H9 (cell line): ENCODE data around the gene VLDLR. TPM values are rescaled to one million over a fixed set of nuclear protein-coding genes. Genes with fewer than 3 reads are reported as not detected.

Source experiments
- DNase-seq: peaks from one replicate; pipeline ENCODE4 v3.0.0-alpha.2; 2017
- H2AFZ ChIP-seq: one replicate; pipeline ENCODE4 v1.6.1; 2013; ENCODE audit warnings: mild to moderate bottlenecking, low read length, control low read depth, moderate library complexity
- H2AK5ac ChIP-seq: 2 replicates; pipeline ENCODE4 v1.6.1; 2013; ENCODE audit warnings: low read length, control low read depth, mixed read lengths; ENCODE audit not compliant: insufficient read length
- H2BK120ac ChIP-seq: one replicate; pipeline ENCODE4 v1.6.1; 2013; ENCODE audit warnings: low read depth, mild to moderate bottlenecking, low read length, control low read depth, inconsistent platforms; ENCODE audit not compliant: poor library complexity, severe bottlenecking
- H2BK12ac ChIP-seq: 2 replicates; pipeline ENCODE4 v1.6.1; 2013; ENCODE audit warnings: low read length, control low read depth, mixed read lengths, low read depth; ENCODE audit not compliant: insufficient read length
- H2BK15ac ChIP-seq: 2 replicates; pipeline ENCODE4 v1.6.1; 2013; ENCODE audit warnings: low read depth, low read length, control low read depth
- H2BK20ac ChIP-seq: one replicate; pipeline ENCODE4 v1.6.1; 2013; ENCODE audit warnings: low read depth, mild to moderate bottlenecking, low read length, control low read depth, inconsistent platforms; ENCODE audit not compliant: poor library complexity, severe bottlenecking
- H2BK5ac ChIP-seq: 2 replicates; pipeline ENCODE4 v1.6.1; 2013; ENCODE audit warnings: low read length, control low read depth, mixed read lengths; ENCODE audit not compliant: insufficient read length
- H3K14ac ChIP-seq: 2 replicates; pipeline ENCODE4 v1.6.1; 2013; ENCODE audit warnings: low read length, control low read depth; ENCODE audit not compliant: insufficient read depth
- H3K18ac ChIP-seq: 2 replicates; pipeline ENCODE4 v1.6.1; 2013; ENCODE audit warnings: low read depth, mild to moderate bottlenecking, mixed read lengths, low read length, control low read depth; ENCODE audit not compliant: insufficient read length
- H3K23ac ChIP-seq: 2 replicates; pipeline ENCODE4 v1.6.1; 2013; ENCODE audit warnings: low read length, control low read depth, mixed read lengths, low read depth; ENCODE audit not compliant: insufficient read length
- H3K23me2 ChIP-seq: 2 replicates; pipeline ENCODE4 v1.6.1; 2013; ENCODE audit warnings: low read depth, mild to moderate bottlenecking, mixed read lengths, low read length, control low read depth; ENCODE audit not compliant: insufficient read length, poor library complexity, severe bottlenecking
- H3K27ac ChIP-seq: 2 replicates; pipeline ENCODE4 v1.5.1; 2013; ENCODE audit warnings: low read length, control low read depth, mixed read lengths, low read depth; ENCODE audit not compliant: insufficient read length
- H3K27me3 ChIP-seq: 2 replicates; pipeline ENCODE4 v1.6.1; 2013; ENCODE audit warnings: low read length, control low read depth, inconsistent platforms; ENCODE audit not compliant: insufficient read depth
- H3K4ac ChIP-seq: 2 replicates; pipeline ENCODE4 v1.6.1; 2013; ENCODE audit warnings: low read depth, mild to moderate bottlenecking, control low read depth, inconsistent platforms, low read length, moderate library complexity
- H3K4me1 ChIP-seq: 2 replicates; pipeline ENCODE4 v1.6.1; 2013; ENCODE audit warnings: low read length, control low read depth, inconsistent platforms; ENCODE audit not compliant: insufficient read depth
- H3K4me2 ChIP-seq: 2 replicates; pipeline ENCODE4 v1.6.1; 2013; ENCODE audit warnings: low read length, control low read depth, mixed read lengths; ENCODE audit not compliant: insufficient read length, insufficient read depth
- H3K56ac ChIP-seq: 2 replicates; pipeline ENCODE4 v1.6.1; 2013; ENCODE audit warnings: low read depth, mild to moderate bottlenecking, mixed read lengths, low read length, control low read depth; ENCODE audit not compliant: insufficient read length
- H3K79me1 ChIP-seq: 2 replicates; pipeline ENCODE4 v1.6.1; 2013; ENCODE audit warnings: low read depth, mild to moderate bottlenecking, moderate library complexity, low read length, control low read depth, inconsistent platforms; ENCODE audit not compliant: insufficient read depth, poor library complexity, severe bottlenecking
- H3K79me2 ChIP-seq: 2 replicates; pipeline ENCODE4 v1.6.1; 2013; ENCODE audit warnings: low read length, control low read depth, inconsistent platforms; ENCODE audit not compliant: insufficient read depth
- H3K9ac ChIP-seq: 2 replicates; pipeline ENCODE4 v1.6.1; 2013; ENCODE audit warnings: low read length, control low read depth, mixed read lengths; ENCODE audit not compliant: insufficient read length; ENCODE audit errors: extremely low read depth
- H3K9me3 ChIP-seq: one replicate; pipeline ENCODE4 v1.6.1; 2013; ENCODE audit warnings: low read depth, low read length, inconsistent platforms; ENCODE audit not compliant: control insufficient read depth
- H3T11ph ChIP-seq: one replicate; pipeline ENCODE4 v1.6.1; 2013; ENCODE audit warnings: mild to moderate bottlenecking, low read length, control low read depth, inconsistent platforms
- H4K20me1 ChIP-seq: one replicate; pipeline ENCODE4 v1.6.1; 2013; ENCODE audit not compliant: control insufficient read depth, insufficient read length, insufficient read depth
- H4K5ac ChIP-seq: 2 replicates; pipeline ENCODE4 v1.6.1; 2013; ENCODE audit warnings: low read depth, mild to moderate bottlenecking, mixed read lengths, low read length, control low read depth; ENCODE audit not compliant: insufficient read length
- H4K8ac ChIP-seq: replicated peaks from 2 replicates; pipeline ENCODE4 v1.6.1; 2013; ENCODE audit warnings: low read length, control low read depth, mixed read lengths, low read depth; ENCODE audit not compliant: insufficient read length
- H4K91ac ChIP-seq: 2 replicates; pipeline ENCODE4 v1.6.1; 2013; ENCODE audit warnings: low read depth, mild to moderate bottlenecking, moderate library complexity, mixed read lengths, low read length, control low read depth; ENCODE audit not compliant: insufficient read length
- H3K27ac Mint-ChIP-seq, 3 experiments: 2 replicates in 2 of 3; 3 replicates in 1 of 3; pipeline ENCODE4 v1.8.0; 2020 to 2021; ENCODE audit warnings: mixed read lengths in 3 of 3, mild to moderate bottlenecking in 1 of 3, moderate library complexity in 1 of 3
- H3K27me3 Mint-ChIP-seq: 2 replicates; pipeline ENCODE4 v1.8.0; 2021; ENCODE audit warnings: low read depth, mild to moderate bottlenecking, moderate library complexity, mixed read lengths
- H3K36me3 Mint-ChIP-seq, 3 experiments: 2 replicates in 2 of 3; 3 replicates in 1 of 3; pipeline ENCODE4 v1.8.0; 2020 to 2021; ENCODE audit warnings: low read depth in 3 of 3, mixed read lengths in 3 of 3; ENCODE audit not compliant: insufficient read depth in 1 of 3
- H3K4me1 Mint-ChIP-seq, 2 experiments: 2 replicates each; pipeline ENCODE4 v1.8.0; 2020; ENCODE audit warnings: mixed read lengths in 2 of 2
- H3K4me3 Mint-ChIP-seq, 2 experiments: 2 replicates in 1 of 2; 3 replicates in 1 of 2; pipeline ENCODE4 v1.8.0; 2020 to 2021; ENCODE audit warnings: mild to moderate bottlenecking in 2 of 2, mixed read lengths in 2 of 2, moderate library complexity in 1 of 2
- H3K9me3 Mint-ChIP-seq, 2 experiments: 2 replicates in 1 of 2; 3 replicates in 1 of 2; pipeline ENCODE4 v1.8.0; 2020; ENCODE audit warnings: mild to moderate bottlenecking in 2 of 2, mixed read lengths in 2 of 2, moderate library complexity in 1 of 2
- WGBS: extraction: QIAGEN DNeasy Blood & Tissue Kit; methylation state at CpG from one replicate; pipeline ENCODE4 v1.1.7; 2013; ENCODE audit warnings: missing lambda C conversion rate, low lambda C conversion rate, mixed read lengths; ENCODE audit not compliant: insufficient read length; ENCODE audit errors: extremely low coverage; 5-methylcytosine and 5-hydroxymethylcytosine counted together
- total RNA-seq: library from RNA; stranded (reverse); gene quantifications from 2 replicates; pipeline ENCODE4 v1.2.1, GENCODE V29; 2021
- TF ChIP-seq, protein P1 (sequence below): fragments of 200-600 bp; sonication (generic); conservative IDR thresholded peaks from 3 replicates; pipeline ENCODE4 v1.8.0; 2021; ENCODE audit warnings: antibody characterized with exemption, mild to moderate bottlenecking

Gene VLDLR
- total RNA-seq, 1 experiment from 2014 or later = 19.1 TPM

DNA sequence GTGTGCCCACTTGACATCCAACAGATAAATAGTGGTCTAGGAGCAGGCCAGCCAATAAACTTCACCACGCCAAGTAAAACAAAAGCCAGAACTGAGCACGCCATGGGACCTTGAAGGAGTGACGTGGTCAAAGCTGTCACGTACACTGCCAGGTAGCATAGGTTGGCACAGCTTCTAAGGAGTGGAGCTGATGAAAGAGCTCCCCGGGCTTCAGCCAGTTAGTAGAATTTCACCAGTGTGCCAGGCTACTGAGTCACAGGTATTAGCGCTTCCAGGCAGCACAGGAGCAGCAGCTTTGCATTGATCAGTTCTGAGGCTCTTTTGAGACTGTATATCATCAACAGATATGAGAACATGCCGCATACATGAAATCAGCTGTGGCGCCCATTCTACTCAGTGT, 19.4 kb downstream of the VLDLR start:
- no peak overlapping the region for H3K9ac ChIP-seq
- no peaks in the 10 kb centered on the region for H3K9me3 ChIP-seq
- no peak overlapping the region for H3K4me2 ChIP-seq
- no peak overlapping the region for H2AFZ ChIP-seq
- no peak overlapping the region for H3K23ac ChIP-seq
- WGBS = no CpG with 5 or more reads among the region's 8 CpGs
- no peaks in the 10 kb centered on the region for H3K79me1 ChIP-seq
- Mint-ChIP-seq H3K27me3 (no peaks in the 10 kb centered on the region), H3K27ac (no peak overlapping the region), H3K4me3 (no peak overlapping the region), H3K4me1 (no peaks in the 10 kb centered on the region), H3K9me3 (no peaks in the 10 kb centered on the region), H3K36me3 (peaks cover 40 to 90% (median 82%) of the 10 kb centered on the region in 3 experiments; a peak in 6 of 7 replicates)
- no peaks in the 10 kb centered on the region for H3K27me3 ChIP-seq
- no peak overlapping the region for H2BK12ac ChIP-seq
- H2BK120ac ChIP-seq = no peak overlapping the region
- H4K91ac ChIP-seq = no peak overlapping the region
- H3K4me1 ChIP-seq = no peaks in the 10 kb centered on the region
- H3T11ph ChIP-seq = no peak overlapping the region
- H3K14ac ChIP-seq = no peak overlapping the region
- H2BK5ac ChIP-seq = no peak overlapping the region
- no peak overlapping the region for H3K18ac ChIP-seq
- H2BK20ac ChIP-seq = no peak overlapping the region
- H3K23me2 ChIP-seq = no peaks in the 10 kb centered on the region
- no peak for DNase-seq
- H4K5ac ChIP-seq = no peak overlapping the region
- H3K79me2 ChIP-seq = no peaks in the 10 kb centered on the region
- no peak overlapping the region for H3K27ac ChIP-seq
- H3K56ac ChIP-seq = no peak overlapping the region
- no peak overlapping the region for H2BK15ac ChIP-seq
- TF ChIP-seq, protein P1, sequence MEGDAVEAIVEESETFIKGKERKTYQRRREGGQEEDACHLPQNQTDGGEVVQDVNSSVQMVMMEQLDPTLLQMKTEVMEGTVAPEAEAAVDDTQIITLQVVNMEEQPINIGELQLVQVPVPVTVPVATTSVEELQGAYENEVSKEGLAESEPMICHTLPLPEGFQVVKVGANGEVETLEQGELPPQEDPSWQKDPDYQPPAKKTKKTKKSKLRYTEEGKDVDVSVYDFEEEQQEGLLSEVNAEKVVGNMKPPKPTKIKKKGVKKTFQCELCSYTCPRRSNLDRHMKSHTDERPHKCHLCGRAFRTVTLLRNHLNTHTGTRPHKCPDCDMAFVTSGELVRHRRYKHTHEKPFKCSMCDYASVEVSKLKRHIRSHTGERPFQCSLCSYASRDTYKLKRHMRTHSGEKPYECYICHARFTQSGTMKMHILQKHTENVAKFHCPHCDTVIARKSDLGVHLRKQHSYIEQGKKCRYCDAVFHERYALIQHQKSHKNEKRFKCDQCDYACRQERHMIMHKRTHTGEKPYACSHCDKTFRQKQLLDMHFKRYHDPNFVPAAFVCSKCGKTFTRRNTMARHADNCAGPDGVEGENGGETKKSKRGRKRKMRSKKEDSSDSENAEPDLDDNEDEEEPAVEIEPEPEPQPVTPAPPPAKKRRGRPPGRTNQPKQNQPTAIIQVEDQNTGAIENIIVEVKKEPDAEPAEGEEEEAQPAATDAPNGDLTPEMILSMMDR = no peak
- H3K4ac ChIP-seq = no peak overlapping the region
- H2AK5ac ChIP-seq = no peak overlapping the region
- no peaks in the 10 kb centered on the region for H4K20me1 ChIP-seq
- H4K8ac ChIP-seq = no peak overlapping the region
